KOPT-K1 (cell line): ENCODE data around the gene INPP5D.

Experiments
- H3K27ac ChIP-seq: fragments of 200-600 bp; sonication (generic); 2 replicates; pipeline ENCODE4 v1.5.1; 2016; ENCODE audit warnings: antibody characterized with exemption, mild to moderate bottlenecking, low read depth, low read length; ENCODE audit not compliant: poor library complexity, severe bottlenecking
- H3K36me3 ChIP-seq: fragments of 200-600 bp; sonication (generic); 2 replicates; pipeline ENCODE4 v1.5.1; 2017; ENCODE audit warnings: antibody characterized with exemption, mild to moderate bottlenecking, low read length, moderate library complexity; ENCODE audit not compliant: insufficient read depth
- H3K9me3 ChIP-seq: fragments of 200-600 bp; sonication (generic); 2 replicates; pipeline ENCODE4 v1.5.1; 2017; ENCODE audit warnings: antibody characterized with exemption, low read length, mild to moderate bottlenecking; ENCODE audit not compliant: insufficient read depth, poor library complexity, severe bottlenecking

INPP5D gene

GRCh38 chr2:233130481-233131020 lies 70.4 kb downstream of the INPP5D start:
- Histone ChIP-seq H3K36me3 (peaks cover 99% of the 10 kb centered on the region), H3K27ac (peak overlapping the region; percentile 34)

GRCh38 chr2:233131936-233132720 lies 72.0 kb downstream of the INPP5D start:
- peaks cover 11% of the 10 kb centered on the region for H3K9me3 ChIP-seq
- peaks cover 99% of the 10 kb centered on the region for H3K36me3 ChIP-seq
- no peak overlapping the region for H3K27ac ChIP-seq

More at GRCh38 chr2:233130481-233131020, 70.4 kb downstream of the INPP5D start:
- peaks cover 6% of the 10 kb centered on the region for H3K9me3 ChIP-seq

- Histone ChIP-seq H3K9me3 (peaks cover 11% of the 10 kb centered on the region), H3K27ac (no peak overlapping the region), H3K36me3 (peaks cover 92% of the 10 kb centered on the region)
These were observed 73.1 kb downstream of the INPP5D start for GRCh38 chr2:233133239-233133638.

- Histone ChIP-seq H3K9me3 (peaks cover 11% of the 10 kb centered on the region), H3K27ac (no peak overlapping the region), H3K36me3 (peaks cover 85% of the 10 kb centered on the region)
These were observed 75.3 kb downstream of the INPP5D start for GRCh38 chr2:233135421-233135820.

- Histone ChIP-seq H3K27ac (no peak overlapping the region), H3K9me3 (peaks cover 11% of the 10 kb centered on the region), H3K36me3 (peaks cover 76% of the 10 kb centered on the region)
These were observed 76.9 kb downstream of the INPP5D start for GRCh38 chr2:233137040-233137439.

- Histone ChIP-seq H3K9me3 (peaks cover 9% of the 10 kb centered on the region), H3K36me3 (peaks cover 69% of the 10 kb centered on the region), H3K27ac (peak overlapping the region; percentile 6)
These were observed 80.0 kb downstream of the INPP5D start for GRCh38 chr2:233140077-233140585.

- Histone ChIP-seq H3K36me3 (peaks cover 69% of the 10 kb centered on the region), H3K27ac (peak overlapping the region; percentile 91), H3K9me3 (peaks cover under 1% of the 10 kb centered on the region)
These were observed 80.8 kb downstream of the INPP5D start for GRCh38 chr2:233140978-233141377.

- Histone ChIP-seq H3K36me3 (peaks cover 69% of the 10 kb centered on the region), H3K9me3 (no peaks in the 10 kb centered on the region), H3K27ac (peak overlapping the region; percentile 91)
These were observed 81.8 kb downstream of the INPP5D start for GRCh38 chr2:233141901-233142300.

- Histone ChIP-seq H3K36me3 (peaks cover 69% of the 10 kb centered on the region), H3K27ac (peak overlapping the region; percentile 91), H3K9me3 (no peaks in the 10 kb centered on the region)
These were observed 82.3 kb downstream of the INPP5D start for GRCh38 chr2:233142355-233142897.

GRCh38 chr2:233143700-233144331 lies 83.7 kb downstream of the INPP5D start:
- Histone ChIP-seq H3K36me3 (peaks cover 82% of the 10 kb centered on the region), H3K27ac (peak overlapping the region; percentile 91)

GRCh38 chr2:233145726-233146125 lies 85.6 kb downstream of the INPP5D start:
- H3K9me3 ChIP-seq = no peaks in the 10 kb centered on the region
- H3K36me3 ChIP-seq = peaks cover 85% of the 10 kb centered on the region
- H3K27ac ChIP-seq = no peak overlapping the region

More at GRCh38 chr2:233143700-233144331, 83.7 kb downstream of the INPP5D start:
- no peaks in the 10 kb centered on the region for H3K9me3 ChIP-seq

GRCh38 chr2:233146194-233146593 lies 86.1 kb downstream of the INPP5D start:
- Histone ChIP-seq H3K9me3 (no peaks in the 10 kb centered on the region), H3K27ac (no peak overlapping the region), H3K36me3 (peaks cover 85% of the 10 kb centered on the region)

GRCh38 chr2:233147136-233147828 lies 87.1 kb downstream of the INPP5D start:
- Histone ChIP-seq H3K9me3 (no peaks in the 10 kb centered on the region), H3K27ac (no peak overlapping the region), H3K36me3 (peaks cover 96% of the 10 kb centered on the region)

GRCh38 chr2:233147829-233148167 lies 87.7 kb downstream of the INPP5D start:
- Histone ChIP-seq H3K27ac (no peak overlapping the region), H3K36me3 (peaks cover 100% of the 10 kb centered on the region), H3K9me3 (no peaks in the 10 kb centered on the region)

- Histone ChIP-seq H3K36me3 (peaks cover 100% of the 10 kb centered on the region), H3K9me3 (no peaks in the 10 kb centered on the region), H3K27ac (no peak overlapping the region)
These were observed 88.2 kb downstream of the INPP5D start for GRCh38 chr2:233148354-233148753.
